8988T (cell line): ENCODE data around the gene UST.

Experiments used
- DNase-seq: peaks from one replicate; pipeline ENCODE4 v3.0.0; 2011

The UST gene

DNA sequence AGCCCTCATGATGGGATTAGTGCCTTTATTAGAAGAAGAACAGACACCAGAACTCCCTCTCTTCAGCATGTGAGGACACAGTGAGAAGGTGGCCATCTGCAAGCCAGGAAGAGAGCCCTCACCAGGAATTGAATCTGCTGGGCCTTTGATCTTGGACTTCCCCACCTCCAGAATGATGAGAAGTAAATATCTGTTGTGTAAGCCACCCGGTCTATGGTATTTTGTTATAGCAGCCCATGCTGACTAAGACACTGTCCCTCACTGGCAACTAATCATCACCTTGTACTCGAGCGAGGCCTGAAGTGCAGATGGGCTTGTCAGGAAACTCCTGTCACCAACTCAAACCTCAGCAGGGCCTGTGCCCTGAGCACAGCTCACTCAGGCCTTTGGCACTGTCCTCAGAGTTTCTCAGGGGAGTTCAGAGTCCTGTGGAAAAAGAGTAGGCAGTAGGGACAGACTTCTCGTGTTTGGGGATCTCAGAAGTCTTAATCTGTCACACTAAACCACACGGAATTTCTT is 62.0 kb downstream of the UST start:
- no peak for DNase-seq

DNA sequence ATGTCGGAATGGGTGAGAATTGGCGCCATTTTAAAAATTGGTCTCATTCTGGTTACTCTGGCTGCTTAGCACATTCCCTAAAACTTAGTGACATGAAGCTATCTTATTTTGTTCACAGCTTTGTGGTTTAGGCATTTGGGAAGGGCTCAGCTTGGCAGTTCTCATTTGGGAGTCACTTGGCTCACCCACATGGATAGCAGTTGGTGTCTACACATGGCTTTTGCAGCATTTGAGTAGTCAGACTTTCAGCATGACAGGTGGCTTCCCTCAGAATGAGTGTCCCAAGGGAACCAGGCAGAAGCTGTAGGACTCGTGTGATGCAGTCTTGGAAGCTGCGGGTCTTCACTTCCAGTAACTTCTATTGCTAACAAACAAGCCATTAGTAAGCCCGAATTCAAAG is 64.6 kb downstream of the UST start:
- DNase-seq = no peak

DNA sequence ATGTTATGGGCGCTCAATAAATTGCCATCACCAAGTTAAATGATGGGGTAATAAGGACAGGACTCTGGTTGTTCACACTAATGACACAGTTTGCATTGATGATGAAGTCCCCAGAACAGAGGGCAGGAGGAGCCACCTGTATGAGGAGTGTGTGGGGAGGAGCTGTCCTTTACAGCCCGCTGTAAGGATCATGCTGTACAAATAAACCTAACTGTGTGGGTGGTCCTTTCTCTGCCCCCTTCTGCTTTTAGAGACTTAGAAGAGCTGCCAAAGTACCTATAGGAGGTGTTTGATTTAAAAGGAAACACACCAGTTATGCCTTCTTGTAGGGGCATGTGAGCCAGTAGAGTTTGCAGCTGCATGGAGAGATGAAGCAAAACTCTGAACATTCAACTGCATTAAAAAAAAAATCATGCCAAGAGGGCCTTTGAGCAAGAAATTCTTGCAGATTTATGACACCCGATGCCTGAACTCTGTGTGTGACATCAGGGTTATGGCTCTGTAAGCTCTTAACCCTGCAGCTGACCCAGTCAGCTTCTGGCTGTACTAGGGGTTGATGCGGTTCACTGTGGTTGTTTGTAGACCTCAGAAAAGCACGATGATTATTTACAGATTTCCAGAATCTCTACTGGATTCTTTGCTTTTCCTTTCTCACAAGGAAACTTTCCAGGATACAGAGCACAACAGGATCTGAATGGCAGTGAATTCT is 67.4 kb downstream of the UST start:
- DNase-seq = no peak

DNA sequence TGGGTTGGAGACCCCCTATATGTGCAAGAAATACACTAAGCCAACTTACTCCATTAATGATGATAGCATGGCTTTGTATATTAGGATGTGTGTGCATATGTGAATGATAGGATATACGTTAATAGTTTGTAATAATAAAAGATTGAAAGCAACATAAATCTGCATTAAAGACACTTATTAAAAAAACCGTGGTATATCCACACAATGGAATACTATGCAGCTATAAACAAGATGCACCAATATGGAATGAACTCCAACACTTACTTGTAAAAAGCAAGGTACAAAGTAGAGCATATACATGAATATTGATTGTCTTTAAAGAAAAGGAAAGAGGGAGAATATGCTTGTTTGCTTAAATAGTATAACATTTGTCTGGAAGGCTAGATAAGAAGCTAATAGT is 68.0 kb downstream of the UST start:
- no peak for DNase-seq

DNA sequence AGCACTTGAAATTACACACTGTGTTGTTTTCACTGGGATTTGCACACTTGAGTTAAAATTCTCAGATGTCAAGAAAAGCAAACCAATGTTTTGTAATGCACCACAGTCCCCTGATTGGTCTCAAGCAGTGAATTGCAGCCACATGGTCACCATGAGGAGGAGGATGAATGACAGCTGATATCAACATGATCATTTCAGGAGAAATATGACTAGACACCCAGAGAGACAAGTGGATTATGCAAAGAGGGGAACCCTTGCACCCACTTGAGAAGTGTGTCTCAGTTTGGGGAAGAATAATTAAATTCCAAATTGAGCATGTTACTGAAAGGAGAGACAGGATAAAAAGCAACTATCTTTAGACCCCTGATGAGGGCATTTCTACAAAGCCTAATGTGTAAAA is 69.3 kb downstream of the UST start:
- DNase-seq = no peak

DNA sequence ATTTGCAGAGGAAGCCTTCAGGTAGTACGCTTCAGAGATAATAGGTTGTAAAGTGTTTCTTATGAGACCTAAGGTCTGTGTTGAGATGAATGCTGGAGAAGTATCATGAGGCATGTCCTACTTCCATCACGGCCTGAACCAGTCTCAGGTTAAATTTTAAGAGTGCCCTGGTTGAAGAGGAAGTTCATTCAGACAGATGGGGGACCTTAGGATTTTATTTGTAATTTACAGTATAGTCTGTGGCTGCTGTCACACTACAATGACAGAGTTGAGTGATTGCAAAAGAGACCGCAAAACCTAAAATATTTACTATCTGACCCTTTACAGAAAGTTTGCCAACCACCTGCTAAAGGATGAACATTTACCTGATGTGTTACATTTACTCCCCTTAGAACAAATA is 70.9 kb downstream of the UST start:
- DNase-seq = no peak

DNA sequence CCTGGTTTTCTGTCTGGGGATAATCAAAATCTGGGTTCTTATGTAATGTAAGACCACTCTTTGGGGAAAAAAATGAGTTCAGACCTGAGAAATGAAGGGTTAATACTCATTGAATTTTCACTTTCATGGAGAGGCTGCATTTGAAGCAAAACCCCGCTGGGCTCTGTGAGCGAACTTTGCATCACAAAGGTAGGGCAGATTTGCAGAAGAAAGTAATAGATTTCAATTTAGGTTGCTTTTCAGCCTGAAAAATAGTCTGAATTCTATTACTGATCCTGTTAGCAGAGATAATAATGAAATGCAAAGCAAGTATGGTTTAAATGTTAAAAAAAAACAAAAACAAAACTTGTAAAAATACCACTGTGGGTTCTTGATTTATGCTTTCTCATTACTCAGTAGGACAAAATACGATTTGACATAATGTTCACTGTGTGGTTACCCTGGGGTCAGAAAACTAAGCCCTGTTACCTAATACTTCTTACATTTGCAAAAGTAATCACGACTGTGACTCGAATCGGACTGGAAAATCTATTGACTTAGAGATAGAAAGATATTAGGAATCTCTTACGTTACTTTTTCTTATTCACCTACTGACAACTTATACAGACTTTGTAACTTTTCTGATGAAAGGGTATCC is 72.2 kb downstream of the UST start:
- no peak for DNase-seq

DNA sequence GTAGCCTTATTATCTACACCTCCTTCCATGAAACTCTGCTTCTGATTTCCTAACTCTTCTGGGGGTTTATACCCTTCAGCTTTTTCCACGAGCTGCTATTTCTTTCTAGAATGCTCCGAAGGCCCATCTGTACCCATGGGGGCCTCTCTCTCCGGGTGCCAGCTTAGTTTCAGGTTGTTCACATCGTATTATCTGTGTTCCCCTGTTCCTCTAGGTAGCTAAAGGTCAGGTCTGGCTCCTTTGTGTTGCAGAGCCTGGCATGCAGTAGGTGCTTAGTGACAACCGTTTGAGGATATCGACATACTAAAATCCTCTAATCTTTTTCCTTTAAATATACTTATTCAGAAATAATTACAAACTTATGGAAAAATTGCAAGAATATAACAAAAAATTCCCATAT is 73.0 kb downstream of the UST start:
- DNase-seq = no peak

DNA sequence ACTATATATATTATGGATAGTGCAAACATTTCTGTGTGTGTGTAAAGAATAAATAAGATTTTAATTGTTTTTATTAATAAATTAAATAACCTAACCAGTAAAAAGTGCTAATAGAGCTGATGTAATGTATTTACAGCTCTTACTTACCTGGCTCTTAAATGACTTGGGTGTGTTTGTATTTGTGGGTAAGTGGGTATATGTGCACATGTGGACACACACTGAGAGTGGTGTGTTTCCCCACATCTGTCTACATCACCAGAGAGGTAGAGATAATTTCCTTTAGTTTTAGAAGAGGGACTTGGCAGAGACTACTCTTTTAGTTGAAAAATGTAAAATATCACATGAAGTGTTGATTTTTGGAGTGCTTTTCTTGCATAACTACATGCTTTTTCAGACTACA is 76.0 kb downstream of the UST start:
- no peak for DNase-seq

DNA sequence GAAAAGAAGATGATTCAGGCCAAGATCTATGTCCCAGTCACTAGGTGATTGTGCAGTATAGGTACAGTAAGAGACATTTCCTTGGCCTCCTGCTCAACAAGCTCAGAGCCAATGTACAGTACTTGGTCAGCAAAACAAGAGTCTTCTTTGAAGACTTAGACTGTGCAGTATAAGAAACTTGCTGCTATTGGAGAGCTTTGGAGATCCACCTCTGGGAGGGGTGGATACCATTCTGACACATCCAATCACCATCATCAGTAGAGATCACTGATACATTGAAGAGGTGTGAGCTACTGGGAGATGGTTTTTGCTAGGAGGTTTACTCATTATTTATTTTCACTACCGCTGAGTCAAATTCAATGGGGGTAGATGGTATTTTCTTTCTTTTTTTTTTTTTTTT is 77.5 kb downstream of the UST start:
- DNase-seq = no peak

DNA sequence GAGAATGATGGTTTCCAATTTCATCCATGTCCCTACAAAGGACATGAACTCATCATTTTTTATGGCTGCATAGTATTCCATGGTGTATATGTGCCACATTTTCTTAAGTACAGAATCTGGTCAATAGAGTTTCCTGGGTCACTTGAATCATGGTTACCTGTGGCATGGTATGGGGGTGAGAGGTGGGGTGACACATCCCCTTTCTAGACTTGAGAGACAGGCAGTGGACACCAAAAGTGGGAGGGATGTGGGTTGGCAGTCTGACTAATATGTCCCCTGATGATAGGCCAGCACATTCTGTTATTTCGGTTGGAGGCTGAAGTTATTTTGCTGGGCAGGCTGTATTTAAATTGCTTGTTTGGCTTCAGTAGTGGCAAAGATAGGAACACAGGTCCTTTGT is 78.1 kb downstream of the UST start:
- no peak for DNase-seq

DNA sequence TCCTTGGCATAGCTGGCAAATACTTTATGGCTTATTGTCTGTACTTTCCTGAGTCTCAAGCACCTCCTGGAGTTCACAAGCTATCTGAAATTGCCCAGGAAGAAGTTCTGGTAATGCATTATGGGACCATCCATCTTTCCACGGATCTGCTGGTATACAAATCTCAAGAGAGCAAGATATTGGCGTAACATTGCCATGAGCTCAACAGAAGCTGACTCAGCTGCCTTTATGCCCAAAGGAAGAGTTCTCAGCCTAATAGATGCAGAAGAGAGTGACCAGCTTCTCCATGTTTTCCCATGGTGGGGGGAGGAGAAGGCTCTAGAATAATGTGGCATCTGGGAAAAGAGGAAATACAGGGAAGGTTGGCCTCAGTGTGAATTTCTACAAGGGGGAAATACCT is 78.7 kb downstream of the UST start:
- no peak for DNase-seq

DNA sequence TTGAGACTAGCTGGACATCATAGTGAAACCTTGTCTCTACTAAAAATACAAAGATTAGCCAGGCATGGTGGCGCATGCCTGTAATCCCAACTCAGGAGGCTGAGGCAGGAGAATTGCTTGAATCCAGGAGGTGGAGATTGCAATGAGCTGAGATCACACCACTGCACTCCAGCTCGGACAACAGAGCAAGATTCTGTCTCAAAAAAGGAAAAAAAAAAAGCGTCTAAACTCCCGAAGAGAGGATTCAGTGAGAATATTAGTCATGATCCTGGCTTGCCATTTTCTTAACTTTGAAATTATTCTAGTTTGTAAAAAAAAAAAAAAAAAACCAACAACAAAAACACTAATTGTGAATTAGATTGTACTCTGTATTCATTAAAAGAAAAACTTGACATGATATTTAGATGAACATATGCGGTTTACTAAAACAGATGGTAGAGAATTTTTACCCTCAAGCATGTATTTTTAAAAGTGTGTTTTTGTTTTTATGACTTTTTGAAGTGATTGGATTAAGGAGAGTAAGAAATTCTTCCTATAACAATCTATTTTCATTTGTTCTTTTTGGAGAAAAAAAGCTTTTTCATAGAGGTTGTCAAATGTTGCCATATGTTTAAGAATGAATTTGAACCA is 80.7 kb downstream of the UST start:
- no peak for DNase-seq

DNA sequence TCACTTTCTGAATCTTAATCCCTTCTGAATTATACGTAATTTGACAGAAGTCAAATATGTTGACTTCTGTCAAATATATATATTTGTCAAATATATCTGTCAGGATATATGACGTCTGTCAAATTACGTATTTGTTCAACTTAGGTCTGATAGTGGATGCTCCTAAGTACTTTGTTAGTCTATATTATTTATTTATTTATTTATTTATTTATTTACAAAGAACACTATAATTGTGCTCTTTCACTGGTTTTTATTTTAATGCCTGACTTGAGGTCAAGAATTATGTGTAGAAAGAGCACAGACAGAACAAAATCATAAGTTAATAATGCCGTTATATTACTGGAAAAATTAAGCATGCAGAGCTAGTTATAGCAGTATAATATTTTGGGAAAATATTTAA is 81.2 kb downstream of the UST start:
- DNase-seq = no peak

DNA sequence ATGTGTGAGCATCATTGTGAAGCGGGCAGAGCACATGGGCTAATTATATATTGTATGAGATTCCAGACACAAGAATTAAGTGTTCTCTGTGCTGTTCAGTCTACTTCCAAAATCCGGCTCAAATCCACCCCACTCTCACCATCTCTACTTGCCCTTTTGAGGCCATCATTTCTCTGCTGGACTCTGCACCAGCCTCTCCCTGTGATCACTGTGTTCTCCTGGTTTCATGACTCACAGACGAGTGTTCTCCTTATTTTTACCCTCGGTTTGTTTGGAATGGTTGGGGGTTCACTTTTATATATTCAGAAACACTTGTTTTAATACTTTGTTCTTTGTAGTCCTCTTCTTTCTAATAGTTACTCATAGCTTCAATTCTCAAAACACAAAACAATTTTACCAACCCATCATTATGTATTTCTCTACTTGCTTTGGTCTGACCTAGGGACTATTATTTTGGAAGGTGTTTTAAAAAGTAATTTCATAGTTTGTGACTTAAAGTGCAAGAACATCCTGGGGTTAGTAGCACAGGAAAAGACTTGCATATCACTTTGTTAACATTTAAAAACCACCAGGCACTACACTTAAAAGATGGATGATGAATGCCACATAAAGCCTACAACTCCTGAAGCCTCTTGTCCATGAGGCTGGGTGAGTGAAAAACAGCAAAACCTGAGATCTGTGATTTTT is 82.7 kb downstream of the UST start:
- no peak for DNase-seq

DNA sequence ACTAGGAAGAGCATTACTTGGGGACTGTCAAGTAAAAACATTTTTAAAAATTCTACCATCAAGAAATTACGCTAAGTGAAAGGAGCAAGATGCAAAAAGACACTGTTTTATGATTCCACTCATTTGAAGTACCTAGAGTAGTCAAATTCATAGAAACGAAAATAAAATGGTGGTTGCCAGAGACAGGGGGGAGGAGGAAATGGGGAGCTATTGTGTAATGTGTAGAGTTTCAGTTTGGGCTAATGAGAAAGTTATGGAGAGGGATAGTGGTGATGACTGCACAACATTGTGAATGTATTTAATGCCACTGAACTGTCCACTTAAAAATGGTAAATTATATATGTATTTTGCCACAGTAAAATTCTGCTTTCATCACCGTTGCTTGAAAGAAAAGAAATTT is 83.8 kb downstream of the UST start:
- no peak for DNase-seq

DNA sequence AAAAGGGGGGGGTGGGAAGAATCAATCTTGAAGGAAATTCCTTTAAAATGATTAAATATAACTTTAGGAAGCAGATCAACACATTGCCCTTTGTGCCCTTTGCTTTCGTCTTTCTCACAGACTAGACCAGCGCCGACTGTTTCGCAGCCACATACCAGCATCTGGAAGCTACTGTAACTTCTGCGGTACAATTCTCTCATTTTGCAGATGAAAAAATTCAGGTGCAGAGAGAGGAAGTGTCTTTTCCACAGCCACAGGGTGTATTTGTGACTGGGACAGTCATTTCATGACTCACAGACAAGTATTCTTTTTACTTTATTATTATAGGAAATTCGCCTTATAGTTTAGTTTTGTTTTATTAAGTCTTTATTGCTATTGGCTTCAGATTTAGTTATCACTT is 84.2 kb downstream of the UST start:
- no peak for DNase-seq

DNA sequence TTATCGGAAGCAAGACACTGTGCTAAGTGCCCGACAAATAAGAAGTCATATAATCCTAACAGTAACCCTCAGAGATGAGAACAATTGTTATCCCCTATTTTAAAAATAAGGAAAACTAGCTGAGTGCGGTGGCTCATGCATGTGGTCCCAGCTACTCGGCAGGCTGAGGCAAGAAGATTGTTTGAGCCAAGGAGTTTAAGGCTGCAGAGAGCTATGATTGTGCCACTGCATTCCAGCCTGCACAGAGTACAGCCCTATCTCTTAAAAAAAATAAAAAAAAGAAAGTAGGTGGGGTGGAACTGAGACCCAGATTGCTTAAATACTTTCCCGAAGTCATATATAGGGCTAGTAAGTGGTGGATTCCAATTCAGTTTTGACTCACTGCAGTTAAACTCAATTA is 84.7 kb downstream of the UST start:
- DNase-seq = no peak

DNA sequence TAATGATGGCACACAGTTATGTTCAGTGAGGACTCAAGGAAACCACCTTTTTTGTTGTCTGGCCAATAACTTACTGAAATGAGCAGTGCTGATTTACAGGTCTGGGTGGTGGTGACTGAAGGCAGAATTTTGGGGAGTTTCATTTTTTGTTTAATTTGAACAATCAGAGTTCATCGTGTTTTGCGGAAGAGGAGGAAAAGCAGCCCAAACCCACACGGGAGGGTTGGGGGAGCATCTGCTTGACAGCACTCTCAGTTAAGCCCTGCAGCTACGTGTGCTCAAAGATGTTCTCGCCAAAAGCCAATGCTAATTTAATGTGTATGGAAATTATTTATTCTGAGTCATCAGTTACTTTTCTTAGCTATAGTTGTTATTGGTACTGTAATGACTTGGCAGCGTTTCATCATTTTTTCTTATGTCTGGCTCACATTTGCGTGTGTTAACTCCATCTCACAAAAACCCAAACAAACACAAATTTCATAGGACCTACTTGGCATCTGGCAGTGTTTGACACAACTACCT is 89.2 kb downstream of the UST start:
- no peak for DNase-seq

DNA sequence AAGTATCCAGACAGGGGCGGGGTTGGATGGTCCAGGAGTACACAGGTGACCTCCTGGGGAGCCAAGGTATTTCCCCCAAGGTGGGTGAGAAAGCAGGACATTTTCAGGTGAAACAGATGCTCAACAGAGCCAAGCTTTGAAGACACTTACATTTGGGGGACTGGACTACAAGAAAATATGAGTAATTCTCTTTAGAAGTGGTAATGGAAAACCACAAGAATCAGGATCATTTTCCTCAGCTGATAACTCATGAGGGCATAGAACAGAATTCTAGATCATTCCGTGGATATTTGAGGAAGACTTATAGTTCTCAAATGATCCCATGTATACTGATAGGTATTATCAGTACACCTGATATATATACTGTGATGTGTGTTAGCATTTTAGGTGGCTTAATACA is 89.9 kb downstream of the UST start:
- DNase-seq = no peak

DNA sequence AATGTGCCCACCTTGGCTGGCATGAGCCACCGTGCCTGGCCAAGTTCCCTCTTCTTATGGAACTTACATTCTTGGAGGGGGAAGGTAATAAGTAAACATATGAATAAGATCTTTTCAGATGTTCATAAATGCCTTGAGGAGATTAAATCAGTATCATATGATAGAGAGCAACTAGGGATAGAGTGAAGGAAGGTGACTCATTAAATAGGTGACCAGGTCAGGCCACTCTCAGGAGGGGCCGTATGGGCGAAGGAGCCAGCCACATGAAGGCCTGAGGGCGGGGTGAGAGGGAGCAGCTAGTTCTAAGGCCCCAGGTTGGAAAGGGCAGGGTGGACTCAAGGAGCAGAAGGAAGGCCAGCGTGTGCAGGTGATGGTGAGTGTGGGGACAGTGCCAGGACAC is 91.1 kb downstream of the UST start:
- no peak for DNase-seq

DNA sequence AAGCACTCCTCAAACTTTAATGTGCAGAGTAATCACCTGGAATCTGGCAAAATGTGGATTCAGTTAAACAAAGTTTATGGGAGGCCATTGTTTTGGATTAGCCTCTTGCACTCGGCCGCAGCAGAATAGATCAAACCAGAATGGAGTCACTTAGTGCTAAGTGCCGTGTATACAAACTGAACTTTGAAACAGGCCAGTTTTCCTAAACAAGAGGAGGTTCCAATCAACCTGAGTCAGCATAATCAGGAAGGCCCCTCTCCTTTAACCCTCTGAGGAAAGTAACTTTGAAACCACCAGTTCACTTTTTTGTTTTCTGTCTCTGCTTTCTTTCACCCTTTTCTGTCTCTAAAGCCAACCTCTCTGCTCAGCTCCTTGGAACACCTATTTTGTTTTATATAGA is 92.2 kb downstream of the UST start:
- no peak for DNase-seq

DNA sequence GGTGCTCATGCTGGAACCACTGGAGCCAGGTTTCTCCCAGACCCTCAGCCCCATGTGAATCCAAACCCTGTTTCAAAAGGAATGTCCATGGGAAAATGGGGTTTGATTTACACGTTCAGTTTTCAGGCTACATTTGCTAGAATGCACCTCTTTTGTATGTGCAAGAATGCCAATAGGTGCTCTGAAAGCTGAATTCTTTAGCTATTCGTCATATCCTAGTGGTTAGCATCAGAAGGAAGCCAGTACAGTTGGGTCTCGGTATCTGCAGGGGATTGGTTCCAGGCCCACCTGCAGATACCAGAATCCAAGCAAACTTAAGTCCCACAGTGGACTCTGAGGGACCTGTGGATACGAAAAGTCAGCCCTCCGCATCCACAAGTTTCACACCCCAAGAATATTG is 93.4 kb downstream of the UST start:
- DNase-seq = peak; percentile 11
